GM13976 (cell line): Measurements from ENCODE around the gene FAM210A.
"Not testable (repeated sequence)": the region's sequence is repeated elsewhere in the genome, so short reads cannot be mapped to it uniquely, and the experiment has no call there.

ENCODE experiments used
- DNase-seq: peaks from one replicate; pipeline ENCODE4 v3.0.0; 2012; ENCODE audit warnings: low spot score
- in situ Hi-C: fragments of 300-500 bp; cut with MboI; formaldehyde crosslinking; loops from one replicate; pipeline ENCODE4 v1.12.0; 2022; ENCODE audit warnings: low sequenced_read_pairs, mixed read lengths, inconsistent platforms; ENCODE audit not compliant: unreplicated experiment
- TF ChIP-seq, protein P1 (sequence below): IDR thresholded peaks from 2 replicates; pipeline ENCODE4 v1.5.1; 2012; ENCODE audit warnings: borderline replicate concordance, mild to moderate bottlenecking; ENCODE audit not compliant: insufficient read depth; ENCODE audit errors: extremely low read depth, missing control alignments, control extremely low read depth

FAM210A gene

GRCh38 chr18:13712400-13713131 lies 13.8 kb downstream of the FAM210A start:
- no peak for DNase-seq
- in situ Hi-C loops, result no loop called here
- TF ChIP-seq, protein P1, sequence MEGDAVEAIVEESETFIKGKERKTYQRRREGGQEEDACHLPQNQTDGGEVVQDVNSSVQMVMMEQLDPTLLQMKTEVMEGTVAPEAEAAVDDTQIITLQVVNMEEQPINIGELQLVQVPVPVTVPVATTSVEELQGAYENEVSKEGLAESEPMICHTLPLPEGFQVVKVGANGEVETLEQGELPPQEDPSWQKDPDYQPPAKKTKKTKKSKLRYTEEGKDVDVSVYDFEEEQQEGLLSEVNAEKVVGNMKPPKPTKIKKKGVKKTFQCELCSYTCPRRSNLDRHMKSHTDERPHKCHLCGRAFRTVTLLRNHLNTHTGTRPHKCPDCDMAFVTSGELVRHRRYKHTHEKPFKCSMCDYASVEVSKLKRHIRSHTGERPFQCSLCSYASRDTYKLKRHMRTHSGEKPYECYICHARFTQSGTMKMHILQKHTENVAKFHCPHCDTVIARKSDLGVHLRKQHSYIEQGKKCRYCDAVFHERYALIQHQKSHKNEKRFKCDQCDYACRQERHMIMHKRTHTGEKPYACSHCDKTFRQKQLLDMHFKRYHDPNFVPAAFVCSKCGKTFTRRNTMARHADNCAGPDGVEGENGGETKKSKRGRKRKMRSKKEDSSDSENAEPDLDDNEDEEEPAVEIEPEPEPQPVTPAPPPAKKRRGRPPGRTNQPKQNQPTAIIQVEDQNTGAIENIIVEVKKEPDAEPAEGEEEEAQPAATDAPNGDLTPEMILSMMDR, result no peak

GRCh38 chr18:13710414-13710831 lies 15.9 kb downstream of the FAM210A start:
- DNase-seq, result no peak
- in situ Hi-C loops, result no loop called here
- TF ChIP-seq, protein P1, result no peak

GRCh38 chr18:13703899-13704298 lies 22.5 kb downstream of the FAM210A start:
- no peak for DNase-seq
- in situ Hi-C loops, result no loop called here
- TF ChIP-seq, protein P1, result no peak

GRCh38 chr18:13700153-13700552 lies 26.2 kb downstream of the FAM210A start:
- in situ Hi-C loops, result no loop called here
- TF ChIP-seq, protein P1, result no peak
- DNase-seq, result no peak

GRCh38 chr18:13696961-13697360 lies 29.4 kb downstream of the FAM210A start:
- DNase-seq, result no peak
- in situ Hi-C loops, result no loop called here
- TF ChIP-seq, protein P1, result no peak

DNA sequence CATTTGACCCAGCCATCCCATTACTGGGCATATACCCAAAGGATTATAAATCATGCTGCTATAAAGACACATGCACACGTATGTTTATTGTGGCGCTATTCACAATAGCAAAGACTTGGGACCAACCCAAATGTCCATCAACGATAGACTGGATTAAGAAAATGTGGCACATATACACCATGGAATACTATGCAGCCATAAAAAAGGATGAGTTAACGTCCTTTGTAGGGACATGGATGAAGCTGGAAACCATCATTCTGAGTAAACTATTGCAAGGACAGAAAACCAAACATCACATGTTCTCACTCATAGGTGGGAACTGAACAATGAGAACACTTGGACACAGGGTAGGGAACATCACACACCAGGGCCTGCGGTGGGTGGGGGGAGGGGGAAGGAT lies 31.0 kb downstream of the FAM210A start:
- in situ Hi-C loops, DNase-seq: not testable (repeated sequence)

DNA sequence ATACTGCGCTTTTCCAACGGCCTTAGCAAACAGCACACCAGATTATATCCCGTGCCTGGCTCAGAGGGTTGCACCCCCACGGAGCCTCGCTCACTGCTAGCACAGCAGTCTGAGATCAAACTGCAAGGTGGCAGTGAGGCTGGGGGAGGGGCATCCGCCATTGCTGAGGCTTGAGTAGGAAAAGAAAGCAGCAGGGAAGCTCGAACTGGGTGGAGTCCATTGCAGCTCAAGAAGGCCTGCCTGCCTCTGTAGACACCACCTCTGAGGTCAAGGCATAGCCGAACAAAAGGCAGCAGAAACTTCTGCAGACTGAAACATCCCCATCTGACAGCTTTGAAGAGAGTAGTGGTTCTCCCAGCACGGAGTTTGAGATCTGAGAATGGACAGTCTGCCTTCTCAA lies 36.3 kb downstream of the FAM210A start:
- in situ Hi-C loops, DNase-seq: not testable (repeated sequence)
